Muscle layer of colon (tissue), 2 donors: ENCODE results near the gene C16orf89.
"Not testable (repeated sequence)": the region's sequence is repeated elsewhere in the genome, so short reads cannot be mapped to it uniquely, and the experiment has no call there.

ENCODE experiments used
- H3K27ac ChIP-seq: one replicate; pipeline ENCODE4 v1.7.0; 2013; ENCODE audit warnings: low read depth, mild to moderate bottlenecking, low read length, moderate library complexity
- H3K27me3 ChIP-seq, 2 donors: one replicate each; pipeline ENCODE4 v1.7.0; 2013; ENCODE audit warnings: low read length in 2 of 2, mild to moderate bottlenecking in 2 of 2; ENCODE audit not compliant: insufficient read depth in 2 of 2, control insufficient read depth in 1 of 2
- H3K36me3 ChIP-seq: one replicate; pipeline ENCODE4 v1.7.0; 2013; ENCODE audit warnings: mild to moderate bottlenecking, low read length; ENCODE audit not compliant: insufficient read depth
- H3K4me1 ChIP-seq: one replicate; pipeline ENCODE4 v1.7.0; 2013; ENCODE audit warnings: mild to moderate bottlenecking, low read length; ENCODE audit not compliant: insufficient read depth
- H3K4me3 ChIP-seq, 2 donors: one replicate each; pipeline ENCODE4 v1.7.0; 2013; ENCODE audit warnings: low read length in 2 of 2, low read depth in 1 of 2, mild to moderate bottlenecking in 1 of 2, moderate library complexity in 1 of 2
- H3K9ac ChIP-seq: one replicate; pipeline ENCODE4 v1.7.0; 2013; ENCODE audit warnings: low read length
- H3K9me3 ChIP-seq: one replicate; pipeline ENCODE4 v1.7.0; 2013; ENCODE audit warnings: mild to moderate bottlenecking, low read length
- donor health status: abdominal sarcoma.
- donor health status: Adenocarcinoma of cecum.

Gene C16orf89

GRCh38 chr16:5054876-5055865, 10.6 kb downstream of the C16orf89 start:
- Histone ChIP-seq H3K4me1 (no peaks in the 10 kb centered on the region), H3K9ac (no peak overlapping the region), H3K4me3 (no peak overlapping the region), H3K9me3 (no peaks in the 10 kb centered on the region), H3K27me3 (no peaks in the 10 kb centered on the region), H3K27ac (no peak overlapping the region), H3K36me3 (no peaks in the 10 kb centered on the region)

- Histone ChIP-seq H3K4me1 (no peaks in the 10 kb centered on the region), H3K36me3 (no peaks in the 10 kb centered on the region), H3K27me3 (no peaks in the 10 kb centered on the region), H3K27ac (no peak overlapping the region), H3K4me3 (no peak overlapping the region), H3K9me3 (no peaks in the 10 kb centered on the region), H3K9ac (no peak overlapping the region)
These were observed 18.8 kb downstream of the C16orf89 start for GRCh38 chr16:5046914-5047313.

GRCh38 chr16:5045499-5046115, 20.1 kb downstream of the C16orf89 start:
- Histone ChIP-seq H3K4me1 (no peaks in the 10 kb centered on the region), H3K9me3 (no peaks in the 10 kb centered on the region), H3K4me3 (no peak overlapping the region), H3K27ac (no peak overlapping the region), H3K27me3 (no peaks in the 10 kb centered on the region), H3K9ac (no peak overlapping the region), H3K36me3 (no peaks in the 10 kb centered on the region)

- not testable (repeated sequence) for H3K27me3 ChIP-seq, H3K9ac ChIP-seq, H3K27ac ChIP-seq, H3K4me3 ChIP-seq, H3K36me3 ChIP-seq, H3K9me3 ChIP-seq, H3K4me1 ChIP-seq
These were observed 21.2 kb downstream of the C16orf89 start for GRCh38 chr16:5044581-5044980.

- Histone ChIP-seq H3K9ac (no peak overlapping the region), H3K27ac (no peak overlapping the region), H3K27me3 (no peaks in the 10 kb centered on the region), H3K9me3 (no peaks in the 10 kb centered on the region), H3K4me1 (no peaks in the 10 kb centered on the region), H3K4me3 (no peak overlapping the region), H3K36me3 (no peaks in the 10 kb centered on the region)
These were observed 21.7 kb downstream of the C16orf89 start for GRCh38 chr16:5044011-5044540.

- H3K4me3 ChIP-seq = no peak overlapping the region
- H3K27ac ChIP-seq = no peak overlapping the region
- H3K9me3 ChIP-seq = no peaks in the 10 kb centered on the region
- no peaks in the 10 kb centered on the region for H3K36me3 ChIP-seq
- no peaks in the 10 kb centered on the region for H3K27me3 ChIP-seq
- no peaks in the 10 kb centered on the region for H3K4me1 ChIP-seq
- no peak overlapping the region for H3K9ac ChIP-seq
These were observed 23.1 kb downstream of the C16orf89 start for GRCh38 chr16:5042574-5043171.

GRCh38 chr16:5041600-5042133, 24.1 kb downstream of the C16orf89 start:
- Histone ChIP-seq H3K27ac (no peak overlapping the region), H3K27me3 (no peaks in the 10 kb centered on the region), H3K36me3 (no peaks in the 10 kb centered on the region), H3K9ac (no peak overlapping the region), H3K4me3 (no peak overlapping the region), H3K4me1 (no peaks in the 10 kb centered on the region), H3K9me3 (no peaks in the 10 kb centered on the region)

GRCh38 chr16:5040451-5040850, 25.3 kb downstream of the C16orf89 start:
- Histone ChIP-seq H3K27ac (no peak overlapping the region), H3K9me3 (no peaks in the 10 kb centered on the region), H3K36me3 (no peaks in the 10 kb centered on the region), H3K9ac (no peak overlapping the region), H3K4me3 (no peak overlapping the region), H3K4me1 (no peaks in the 10 kb centered on the region), H3K27me3 (no peaks in the 10 kb centered on the region)

GRCh38 chr16:5036228-5037156, 29.3 kb downstream of the C16orf89 start:
- no peaks in the 10 kb centered on the region for H3K27me3 ChIP-seq
- peaks cover 19% of the 10 kb centered on the region for H3K4me1 ChIP-seq
- no peak overlapping the region for H3K27ac ChIP-seq
- H3K9ac ChIP-seq = no peak overlapping the region
- H3K36me3 ChIP-seq = no peaks in the 10 kb centered on the region
- H3K4me3 ChIP-seq = no peak overlapping the region
- H3K9me3 ChIP-seq = no peaks in the 10 kb centered on the region

GRCh38 chr16:5035909-5036227, 29.9 kb downstream of the C16orf89 start:
- no peaks in the 10 kb centered on the region for H3K27me3 ChIP-seq
- H3K9me3 ChIP-seq = no peaks in the 10 kb centered on the region
- no peak overlapping the region for H3K9ac ChIP-seq
- H3K27ac ChIP-seq = no peak overlapping the region
- no peak overlapping the region for H3K4me3 ChIP-seq
- H3K4me1 ChIP-seq = peaks cover 19% of the 10 kb centered on the region
- H3K36me3 ChIP-seq = no peaks in the 10 kb centered on the region
